Subcutaneous adipose tissue (tissue), 4 donors: Measurements from ENCODE around the gene MCC. TPM values are rescaled to one million over a fixed set of nuclear protein-coding genes. Genes with fewer than 3 reads are reported as not detected.

ENCODE experiments used
- total RNA-seq, 4 donors: library from RNA; depleted of rRNA; stranded (reverse); fragments of >200 nt; gene quantifications; one replicate each; pipeline ENCODE4 v1.1.0, GENCODE V29; 2016
- TF ChIP-seq, protein P1 (sequence below): fragments of 450-650 bp; IDR thresholded peaks from one replicate; pipeline ENCODE4 v1.5.1; 2016; ENCODE audit warnings: low read depth, mild to moderate bottlenecking, control low read depth, antibody characterized with exemption, moderate library complexity

MCC gene
- total RNA-seq, 4 donors from 2014 or later: 15.0 to 57.3 (median 23.7) TPM

GRCh38 chr5:113017881-113018635 lies 470.2 kb downstream of the MCC start:
- TF ChIP-seq, protein P1, sequence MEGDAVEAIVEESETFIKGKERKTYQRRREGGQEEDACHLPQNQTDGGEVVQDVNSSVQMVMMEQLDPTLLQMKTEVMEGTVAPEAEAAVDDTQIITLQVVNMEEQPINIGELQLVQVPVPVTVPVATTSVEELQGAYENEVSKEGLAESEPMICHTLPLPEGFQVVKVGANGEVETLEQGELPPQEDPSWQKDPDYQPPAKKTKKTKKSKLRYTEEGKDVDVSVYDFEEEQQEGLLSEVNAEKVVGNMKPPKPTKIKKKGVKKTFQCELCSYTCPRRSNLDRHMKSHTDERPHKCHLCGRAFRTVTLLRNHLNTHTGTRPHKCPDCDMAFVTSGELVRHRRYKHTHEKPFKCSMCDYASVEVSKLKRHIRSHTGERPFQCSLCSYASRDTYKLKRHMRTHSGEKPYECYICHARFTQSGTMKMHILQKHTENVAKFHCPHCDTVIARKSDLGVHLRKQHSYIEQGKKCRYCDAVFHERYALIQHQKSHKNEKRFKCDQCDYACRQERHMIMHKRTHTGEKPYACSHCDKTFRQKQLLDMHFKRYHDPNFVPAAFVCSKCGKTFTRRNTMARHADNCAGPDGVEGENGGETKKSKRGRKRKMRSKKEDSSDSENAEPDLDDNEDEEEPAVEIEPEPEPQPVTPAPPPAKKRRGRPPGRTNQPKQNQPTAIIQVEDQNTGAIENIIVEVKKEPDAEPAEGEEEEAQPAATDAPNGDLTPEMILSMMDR: no peak

DNA sequence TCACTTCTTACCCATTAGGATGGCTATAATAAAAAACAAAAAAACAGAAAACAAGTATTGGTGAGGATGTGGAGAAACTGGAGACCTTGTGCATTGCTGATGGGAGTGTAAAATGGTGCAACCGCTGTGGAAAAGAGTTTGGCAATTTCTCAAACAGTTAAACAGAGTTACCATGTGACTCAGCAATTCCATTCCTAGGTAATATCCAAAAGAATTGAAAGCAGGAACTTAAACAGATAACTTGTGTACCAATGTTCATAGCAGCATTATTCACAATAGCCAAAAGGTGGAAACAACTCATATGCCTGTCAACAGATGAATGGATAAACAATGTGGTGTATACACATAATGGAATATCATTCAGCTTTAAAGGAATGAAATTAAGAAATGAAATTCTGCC lies 482.8 kb downstream of the MCC start:
- TF ChIP-seq, protein P1: no peak

- TF ChIP-seq, protein P1: no peak
Measured at GRCh38 chr5:113003763-113004162, 484.5 kb downstream of the MCC start.

DNA sequence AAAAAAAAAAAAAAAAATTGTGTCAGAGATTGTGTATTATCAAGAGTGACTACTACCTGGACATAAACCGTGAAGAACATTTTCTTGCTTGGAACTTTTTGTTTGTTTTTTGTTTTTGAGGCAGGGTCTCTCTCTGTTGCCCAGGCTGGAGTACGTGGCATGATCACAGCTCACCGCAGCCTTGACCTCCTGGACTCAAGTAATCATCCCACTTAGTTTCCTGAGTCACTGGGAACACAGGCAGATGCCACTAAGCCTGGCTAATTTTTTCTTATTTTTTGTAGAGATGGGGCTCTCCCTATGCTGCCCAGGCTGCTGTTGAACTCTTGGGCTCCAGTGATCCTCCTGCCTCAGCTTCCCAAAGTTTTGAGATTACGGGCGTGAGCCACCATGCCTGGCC lies 485.8 kb downstream of the MCC start:
- TF ChIP-seq, protein P1: no peak

DNA sequence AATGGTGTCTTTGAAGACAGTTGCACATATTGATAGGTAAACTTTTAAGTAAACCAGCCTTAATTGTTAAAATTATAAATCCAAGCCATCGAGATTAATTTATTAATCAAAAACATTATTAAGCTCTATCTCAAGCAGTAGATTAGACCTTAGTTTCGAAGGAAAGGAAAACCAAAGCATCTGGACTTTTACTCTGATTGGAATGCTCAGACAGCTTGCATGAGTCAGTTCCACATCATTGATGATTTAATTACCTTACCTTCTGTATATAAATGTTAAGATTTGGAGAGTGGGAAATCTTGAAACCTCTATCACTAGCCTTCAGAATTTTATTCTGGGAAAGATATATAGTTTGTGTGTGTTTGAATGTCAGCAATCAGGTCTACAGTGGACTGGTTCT lies 487.8 kb downstream of the MCC start:
- TF ChIP-seq, protein P1: no peak

DNA sequence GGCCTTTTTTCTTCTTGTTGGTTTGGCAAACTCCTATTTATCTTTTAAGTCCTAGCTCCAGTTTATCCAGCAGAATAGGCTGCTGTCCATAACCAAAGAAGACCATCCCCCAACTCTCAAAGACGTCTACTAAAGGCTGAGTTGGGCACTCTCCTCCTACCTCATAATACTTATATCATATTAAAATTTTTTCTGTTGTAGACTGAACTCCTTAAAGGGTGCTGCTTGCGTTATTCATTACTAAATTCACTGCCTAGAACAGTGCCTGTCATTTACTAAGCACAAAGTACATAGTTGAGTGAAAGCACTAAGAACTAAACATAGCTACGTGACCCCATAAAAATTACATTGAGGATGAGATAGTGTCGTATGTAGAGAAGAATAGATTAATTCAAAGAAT lies 490.0 kb downstream of the MCC start:
- TF ChIP-seq, protein P1: no peak

DNA sequence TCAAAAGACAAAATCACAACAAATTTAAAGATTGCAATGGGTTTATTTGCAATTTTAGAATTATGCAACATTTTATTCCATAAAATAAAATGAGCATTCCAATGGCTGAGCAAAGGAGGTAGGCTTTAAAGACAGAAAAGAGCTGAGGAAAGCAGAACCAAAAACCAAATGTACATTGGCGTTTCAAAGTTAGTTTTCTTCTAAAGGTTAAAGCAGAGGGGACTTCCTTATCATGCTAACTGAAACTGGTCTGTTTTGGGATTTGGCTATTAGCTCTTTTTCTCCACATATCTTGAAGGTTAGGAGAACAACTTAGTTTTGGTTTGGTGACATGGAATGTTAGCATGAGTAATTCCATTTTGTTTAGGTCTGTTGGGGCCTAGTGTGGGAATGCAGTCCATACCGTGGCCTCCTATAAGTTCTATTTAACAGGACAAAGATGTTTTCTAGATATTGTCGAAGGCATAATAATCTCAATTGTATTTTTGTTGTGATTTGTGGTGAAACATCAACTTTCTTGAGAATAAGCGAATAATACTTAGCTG lies 491.4 kb downstream of the MCC start:
- TF ChIP-seq, protein P1: no peak
